ENCODE results near the gene SLC39A9.

DNA sequence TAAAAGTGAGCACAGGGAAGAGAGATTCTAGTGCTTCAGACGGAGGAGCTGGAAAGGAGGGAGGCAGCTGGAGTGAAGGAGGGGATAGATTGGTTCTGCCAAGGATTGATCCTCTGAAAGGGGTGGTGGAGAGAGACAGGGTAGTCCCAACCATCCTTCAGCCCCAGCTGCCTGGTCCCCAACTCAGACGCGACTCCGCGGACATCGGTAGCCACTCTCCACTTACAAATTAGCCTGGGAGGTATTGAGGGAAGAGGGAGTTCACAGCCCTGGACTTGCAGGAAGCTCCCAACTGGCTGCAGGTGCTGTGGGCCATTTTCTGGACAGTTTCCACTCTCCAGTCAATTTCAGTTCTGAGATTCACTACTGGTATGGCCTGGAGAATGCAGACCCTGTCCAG is 87.2 kb downstream of the SLC39A9 start:
- TF ChIP-seq CTCF (IDR thresholded peaks at IDR 0.05) (no peak), POLR2A (IDR thresholded peaks at IDR 0.05) (no peak), POLR2AphosphoS5 (IDR thresholded peaks at IDR 0.05) (no peak)
